Sigmoid colon (tissue), 4 donors: Measurements from ENCODE around the gene KRTAP12-3.

Experiments
- CTCF ChIP-seq, 4 experiments: fragments of 450-650 bp in 3 of 4; fragments of 200-600 bp in 1 of 4; IDR thresholded peaks; one replicate each; pipeline ENCODE4 v1.5.1; 2016 to 2019; ENCODE audit warnings: antibody characterized with exemption in 4 of 4, mild to moderate bottlenecking in 3 of 4, moderate library complexity in 2 of 4
- POLR2A ChIP-seq, 2 donors: fragments of 450-650 bp; IDR thresholded peaks; one replicate each; pipeline ENCODE4 v1.6.1; 2016; ENCODE audit warnings: antibody characterized with exemption in 2 of 2, mild to moderate bottlenecking in 2 of 2, moderate library complexity in 2 of 2
- POLR2AphosphoS5 ChIP-seq, 4 donors: sonication (generic); formaldehyde crosslinking; IDR thresholded peaks; one replicate each; pipeline ENCODE4 v1.6.1; 2017; ENCODE audit warnings: antibody characterized with exemption in 4 of 4

DNA sequence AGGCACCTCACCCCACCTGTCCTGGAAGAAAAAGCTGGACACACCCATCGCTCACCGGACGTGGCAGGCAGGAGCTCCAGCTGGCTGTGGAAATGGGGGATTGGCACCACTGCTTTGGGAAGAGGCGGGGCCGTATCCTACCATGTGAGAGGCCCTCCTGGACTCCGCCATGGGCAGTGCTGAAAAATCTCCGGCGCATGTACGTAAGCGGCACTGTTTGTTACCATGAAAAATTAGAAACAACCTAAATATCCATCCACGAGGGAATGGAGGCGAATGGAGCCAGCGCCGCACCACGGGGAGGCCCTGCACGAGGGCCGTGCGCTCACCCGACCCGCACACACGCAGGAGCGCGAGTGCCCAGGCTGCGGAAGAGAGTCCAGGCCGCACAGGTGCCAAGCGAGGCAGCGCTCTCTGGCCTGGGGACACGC is 42.8 kb upstream of the KRTAP12-3 start:
- TF ChIP-seq CTCF (IDR thresholded peaks at IDR 0.05) (no peak), POLR2AphosphoS5 (IDR thresholded peaks at IDR 0.05) (no peak), POLR2A (IDR thresholded peaks at IDR 0.05) (no peak)
